ENCODE data around the gene SLC1A7.

DNA sequence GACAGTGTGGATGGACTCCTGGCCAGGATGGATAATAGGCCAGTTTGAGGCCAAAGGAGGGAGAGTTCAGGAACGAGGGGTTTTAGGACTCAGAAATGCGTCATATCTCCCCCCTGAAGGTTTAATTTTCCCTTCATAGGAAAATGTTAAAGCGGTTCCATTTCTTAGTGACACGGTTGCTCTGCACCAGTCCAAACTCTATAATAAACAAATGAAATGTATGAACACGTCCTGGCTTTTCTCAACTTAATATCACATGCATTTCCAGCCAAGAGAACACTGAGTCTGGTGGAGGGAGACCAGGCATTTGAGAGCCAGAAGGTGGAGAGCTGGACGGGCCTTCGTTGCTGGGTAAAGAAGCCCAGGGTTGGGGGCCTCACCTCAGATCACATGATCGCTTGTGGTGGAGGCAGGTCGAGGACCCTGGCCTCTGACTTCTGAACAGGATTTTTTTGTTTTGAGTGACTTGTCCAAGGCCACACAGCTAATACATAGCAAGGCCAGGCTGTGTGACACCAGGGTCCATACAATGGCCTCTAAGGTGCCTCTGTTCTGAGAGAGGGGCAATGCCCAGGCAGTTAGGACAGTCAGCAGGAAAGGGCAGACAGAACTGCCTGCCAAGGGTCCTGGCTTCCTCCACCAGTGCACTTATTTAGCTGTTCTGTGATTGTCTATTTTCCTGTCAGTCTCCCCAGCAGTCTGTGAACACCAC lies 11.4 kb downstream of the SLC1A7 start:
- TF ChIP-seq POLR2AphosphoS5 (IDR thresholded peaks at IDR 0.05; ENCODE audit: low read depth, low read length) (no peak), POLR2A (IDR thresholded peaks at IDR 0.05; ENCODE audit: low read depth, low read length) (no peak)
